GM12878 (cell line): Measurements from ENCODE around the gene SSUH2. TPM values are rescaled to one million over a fixed set of nuclear protein-coding genes. Genes with fewer than 3 reads are reported as not detected.

Source experiments
- ATAC-seq: fragments of 200-7000 bp; cut with Tn5 transposase; 3 replicates; pipeline ENCODE4 v1.9.1; 2020; ENCODE audit warnings: mild to moderate bottlenecking, moderate library complexity
- BruUV-seq: library from RNA; stranded (reverse); fragments of 400-500 nt; replicated peaks from 2 replicates; lab custom pipeline; 2021; lab: Mats Ljungman, UMichigan
- CTCF ChIA-PET: fragments of 300-600 bp; sonication (Branson Sonifier 250); formaldehyde crosslinking; extraction: SDS; loops from one replicate; lab custom pipeline; 2021; ENCODE audit warnings: inconsistent platforms; lab: Yijun Ruan, JAX
- POLR2A ChIA-PET: fragments of 350-600 bp; formaldehyde crosslinking; extraction: SDS; loops from one replicate; lab custom pipeline; 2021; ENCODE audit warnings: inconsistent platforms; lab: Charles Lee
- RAD21 ChIA-PET: fragments of 300-600 bp; sonication (Branson Sonifier 250); formaldehyde crosslinking; loops from one replicate; lab custom pipeline; 2023; ENCODE audit warnings: antibody characterized with exemption; ENCODE audit not compliant: unreplicated experiment; lab: Charles Lee
- SMC1A ChIA-PET: fragments of 300-600 bp; sonication (Branson Sonifier 250); formaldehyde crosslinking; loops from one replicate; lab custom pipeline; 2023; ENCODE audit not compliant: unreplicated experiment, uncharacterized antibody; lab: Charles Lee
- DNase-seq: peaks from one replicate; pipeline ENCODE4 v3.0.0-alpha.2; 2011; ENCODE audit warnings: low read depth, low spot score
- FAIRE-seq: peaks from 3 replicates; lab custom pipeline; 2011; peaks lifted over from hg19 to GRCh38; lab: Jason Lieb, UNC
- H2AFZ ChIP-seq: 2 replicates; pipeline ENCODE4 v1.6.0; 2011; ENCODE audit warnings: low read depth, low read length, control low read depth; ENCODE audit not compliant: control insufficient read depth
- H3K27ac ChIP-seq: 2 replicates; pipeline ENCODE4 v1.5.1; 2011; ENCODE audit warnings: control low read depth; ENCODE audit not compliant: control insufficient read depth, insufficient read depth
- H3K27me3 ChIP-seq, 2 experiments: replicated peaks in 1 of 2; 2 replicates each; pipeline versions ENCODE4 v1.6.0 to v1.6.1; 2011; ENCODE audit warnings: low read length in 1 of 2; ENCODE audit not compliant: control insufficient read depth in 2 of 2, insufficient read depth in 2 of 2
- H3K36me3 ChIP-seq, 2 experiments: 2 replicates each; pipeline ENCODE4 v1.5.1; 2011; ENCODE audit warnings: low read length in 1 of 2; ENCODE audit not compliant: control insufficient read depth in 2 of 2, insufficient read depth in 2 of 2
- H3K4me1 ChIP-seq: 2 replicates; pipeline ENCODE4 v1.6.1; 2011; ENCODE audit warnings: mild to moderate bottlenecking, low read length, moderate library complexity, mixed read lengths; ENCODE audit not compliant: control insufficient read depth, insufficient read depth
- H3K4me2 ChIP-seq: 2 replicates; pipeline ENCODE4 v1.6.0; 2011; ENCODE audit warnings: control low read depth; ENCODE audit not compliant: control insufficient read depth, insufficient read depth
- H3K4me3 ChIP-seq: fragments of 200-600 bp; sonication (generic); 2 replicates; pipeline ENCODE4 v1.5.1; 2016
- H3K79me2 ChIP-seq: 2 replicates; pipeline ENCODE4 v1.6.0; 2011; ENCODE audit warnings: low read length; ENCODE audit not compliant: control insufficient read depth, insufficient read depth
- H3K9ac ChIP-seq: 2 replicates; pipeline ENCODE4 v1.8.0; 2011; ENCODE audit warnings: low read length, control low read depth, mixed read lengths; ENCODE audit not compliant: control insufficient read depth, insufficient read depth
- H3K9me3 ChIP-seq: replicated peaks from 3 replicates; pipeline ENCODE4 v1.5.1; 2011; ENCODE audit warnings: mild to moderate bottlenecking, low read length; ENCODE audit not compliant: control insufficient read depth, insufficient read depth
- H4K20me1 ChIP-seq: 2 replicates; pipeline ENCODE4 v1.6.0; 2011; ENCODE audit not compliant: control insufficient read depth, insufficient read depth
- ATF3 ChIP-seq: IDR thresholded peaks from 2 replicates; pipeline ENCODE4 v1.6.1; 2011; ENCODE audit warnings: low read depth, mild to moderate bottlenecking, low read length, moderate library complexity, borderline replicate concordance; ENCODE audit errors: extremely low read depth
- ATF7 ChIP-seq: fragments of 450-650 bp; IDR thresholded peaks from 2 replicates; pipeline ENCODE4 v1.6.1; 2016; ENCODE audit warnings: low read depth, mild to moderate bottlenecking
- CBX3 ChIP-seq: fragments of 200-600 bp; sonication (generic); IDR thresholded peaks from 2 replicates; pipeline ENCODE4 v1.6.1; 2016; ENCODE audit warnings: low read depth, borderline replicate concordance
- E2F4 ChIP-seq: IDR thresholded peaks from 2 replicates; pipeline ENCODE4 v1.6.1; 2012; ENCODE audit warnings: low read depth, low read length, improper control_type of control experiment
- JUND ChIP-seq: IDR thresholded peaks from 2 replicates; pipeline ENCODE4 v1.6.1; 2012; ENCODE audit warnings: low read depth, mild to moderate bottlenecking, low read length, improper control_type of control experiment, moderate library complexity
- MEF2B ChIP-seq: fragments of 450-650 bp; IDR thresholded peaks from 2 replicates; pipeline ENCODE4 v1.6.1; 2018; ENCODE audit warnings: mild to moderate bottlenecking, moderate library complexity; ENCODE audit not compliant: partially characterized antibody, poor library complexity, severe bottlenecking
- SREBF2 ChIP-seq: IDR thresholded peaks from 2 replicates; pipeline ENCODE4 v1.6.1; 2012; ENCODE audit warnings: mild to moderate bottlenecking, low read length
- ZBTB11 ChIP-seq: fragments of 450-650 bp; formaldehyde crosslinking; IDR thresholded peaks from 2 replicates; pipeline ENCODE4 v1.5.0; 2022; ENCODE audit warnings: mild to moderate bottlenecking, missing genetic modification characterization
- ZNF274 ChIP-seq: IDR thresholded peaks from one replicate; pipeline ENCODE4 v1.8.0; 2011; ENCODE audit not compliant: insufficient read length, insufficient read depth
- ZNF592 ChIP-seq: fragments of 450-650 bp; IDR thresholded peaks from 2 replicates; pipeline ENCODE4 v1.6.1; 2017; ENCODE audit warnings: mild to moderate bottlenecking, moderate library complexity
- WGBS: methylation state at CpG from one replicate; pipeline ENCODE4 v1.1.6; 2016; ENCODE audit warnings: low lambda C conversion rate; ENCODE audit not compliant: insufficient replicate concordance, insufficient coverage; ENCODE audit errors: missing lambda C conversion rate; 5-methylcytosine and 5-hydroxymethylcytosine counted together
- in situ Hi-C: fragments of 300-500 bp; cut with MboI; formaldehyde crosslinking; loops from 9 replicates; pipeline ENCODE4 v1.14.3; 2018; ENCODE audit warnings: mixed read lengths
- intact Hi-C: fragments of 100-400 bp; cut with micrococcal nuclease; formaldehyde crosslinking; loops from one replicate; pipeline ENCODE4 v1.14.2; 2022; ENCODE audit not compliant: unreplicated experiment
- polyA plus RNA-seq, 11 experiments: library from polyadenylated mRNA; depleted of rRNA in 4 of 11; unstranded in 6 of 11; stranded (reverse) in 5 of 11; fragments of >200 nt; fragmentation: Nextera tagmentation in 4 of 11; fragmentation: Illumina TruSeq in 1 of 11; extraction: Ambion mirVana in 4 of 11; extraction: Trizol in 1 of 11; gene quantifications; 1 replicate in 1 of 11; 2 replicates in 10 of 11; pipeline versions ENCODE4 v1.2.1 to v1.2.3, GENCODE V29; 2011 to 2016; ENCODE audit warnings: inconsistent platforms in 2 of 11, missing spikeins in 2 of 11, low read depth in 1 of 11
- total RNA-seq, 4 experiments: library from RNA; depleted of rRNA in 3 of 4; stranded (reverse); fragments of >200 nt in 3 of 4; fragmentation: Illumina TruSeq in 1 of 4; extraction: Trizol in 1 of 4; gene quantifications; 2 replicates each; pipeline versions ENCODE4 v1.2.1 to v1.2.3, GENCODE V29; 2013 to 2021

Gene SSUH2
- total and polyA plus RNA-seq, 10 of the 15 experiments (the other 5 are each of a cell fraction or from before 2014, with no cell fraction given): 0.09 to 0.26 TPM; not detected in 8

GRCh38 chr3:8631661-8632060 is 12.9 kb downstream of the SSUH2 start:
- H3K36me3 ChIP-seq: no peaks in the 10 kb centered on the region
- FAIRE-seq: no peak

More at GRCh38 chr3:8631661-8632060, 12.9 kb downstream of the SSUH2 start:
- ChIA-PET POLR2A (no interaction called here), RAD21 (no interaction called here), CTCF (interaction anchor here (1.6 kb wide), 1 partner anchor 137 kb away, joined by 3 read pairs; the partner anchor contains the start of gene OXTR), SMC1A (no interaction called here)
- 74% methylated on average over 4 of the region's 4 CpGs for WGBS
- Histone ChIP-seq H3K27me3 (peaks cover 0 to 3% of the 10 kb centered on the region in 2 experiments; a peak in 2 of 4 replicates), H3K27ac (no peak overlapping the region), H3K4me3 (no peak overlapping the region), H3K4me2 (no peak overlapping the region), H3K4me1 (0 out of 2 replicates have a peak, but pooled peaks cover 3% of the 10 kb centered on the region), H3K79me2 (no peaks in the 10 kb centered on the region), H3K9ac (no peak overlapping the region), H4K20me1 (no peaks in the 10 kb centered on the region), H2AFZ (no peak overlapping the region), H3K9me3 (no peaks in the 10 kb centered on the region)
- BruUV-seq: no TSS peak
- intact Hi-C loops (no loop called here), in situ Hi-C loops (no loop called here)
- TF ChIP-seq ZNF592 (no peak), ZBTB11 (CRISPR knock-in tag) (no peak), E2F4 (no peak), JUND (no peak), SREBF2 (no peak), ZNF274 (no peak), ATF7 (no peak), ATF3 (no peak), CBX3 (no peak), MEF2B (no peak)
- DNase-seq (no peak), ATAC-seq (no peak)
